Thymus (tissue), 11 donors: ENCODE data around the gene WDR17. TPM values are rescaled to one million over a fixed set of nuclear protein-coding genes. Genes with fewer than 3 reads are reported as not detected.
"Not testable (repeated sequence)": the region's sequence is repeated elsewhere in the genome, so short reads cannot be mapped to it uniquely, and the experiment has no call there.

Experiments used
- DNase-seq, 9 donors: peaks; one replicate each; pipeline ENCODE4 v3.0.0-alpha.2; 2013; ENCODE audit warnings: low spot score in 9 of 9, low read depth in 6 of 9, missing footprints in 1 of 9
- H3K27ac ChIP-seq, 2 donors: one replicate each; pipeline ENCODE4 v1.5.1; 2013; ENCODE audit warnings: control low read depth in 1 of 2, low read depth in 1 of 2, low read length in 1 of 2, mild to moderate bottlenecking in 1 of 2, moderate library complexity in 1 of 2
- H3K27me3 ChIP-seq, 2 donors: one replicate each; pipeline ENCODE4 v1.5.1; 2013; ENCODE audit warnings: low read length in 1 of 2; ENCODE audit not compliant: control insufficient read depth in 2 of 2, insufficient read depth in 1 of 2
- H3K36me3 ChIP-seq, 2 donors: one replicate each; pipeline ENCODE4 v1.5.1; 2013; ENCODE audit warnings: low read length in 1 of 2, mild to moderate bottlenecking in 1 of 2, moderate library complexity in 1 of 2; ENCODE audit not compliant: control insufficient read depth in 2 of 2, insufficient read depth in 2 of 2
- H3K4me1 ChIP-seq, 2 donors: one replicate each; pipeline ENCODE4 v1.5.1; 2013; ENCODE audit warnings: low read length in 2 of 2; ENCODE audit not compliant: control insufficient read depth in 2 of 2, insufficient read depth in 2 of 2
- H3K4me3 ChIP-seq, 2 donors: one replicate each; pipeline ENCODE4 v1.5.1; 2013; ENCODE audit warnings: low read length in 2 of 2, control low read depth in 1 of 2, mild to moderate bottlenecking in 1 of 2
- H3K9me3 ChIP-seq, 2 donors: one replicate each; pipeline ENCODE4 v1.5.1; 2013; ENCODE audit warnings: low read length in 1 of 2, mild to moderate bottlenecking in 1 of 2; ENCODE audit not compliant: control insufficient read depth in 2 of 2, insufficient read depth in 1 of 2
- WGBS: extraction: QIAGEN DNeasy Blood & Tissue Kit; methylation state at CpG from one replicate; pipeline ENCODE4 v1.1.7; 2013; 5-methylcytosine and 5-hydroxymethylcytosine counted together
- polyA plus RNA-seq: library from polyadenylated mRNA; stranded (reverse); fragments of 200-250 nt; gene quantifications from one replicate; pipeline ENCODE4 v1.2.3, GENCODE V29; 2013
- total RNA-seq: library from RNA; stranded (reverse); fragments of 120-200 nt; gene quantifications from one replicate; pipeline ENCODE4 v1.2.4, GENCODE V29; 2013
- donor health status: healthy.

The WDR17 gene
- total and polyA plus RNA-seq, 2 donors = 0.23 to 0.52 TPM

- Histone ChIP-seq H3K4me3 (no peak overlapping the region), H3K27ac (no peak overlapping the region), H3K27me3 (no peaks in the 10 kb centered on the region), H3K9me3 (peaks cover 0 to 4% of the 10 kb centered on the region in 2 donors), H3K4me1 (peaks cover 3 to 4% of the 10 kb centered on the region in 2 donors), H3K36me3 (no peaks in the 10 kb centered on the region)
- DNase-seq = no peak
- 81% methylated on average over 3 of the region's 3 CpGs for WGBS
Measured at GRCh38 chr4:176193938-176194337, 128.3 kb downstream of the WDR17 start.

GRCh38 chr4:176195184-176195978 lies 129.7 kb downstream of the WDR17 start, which contains the start of gene SPATA4:
TSS of gene SPATA4 (minus strand) at chr4:176195585. CDS start at chr4:176195562, 23 bp downstream.
- H3K4me1 ChIP-seq = peaks cover 3 to 4% of the 10 kb centered on the region in 2 donors
- no peak within 1 kb of the TSS for H3K27ac ChIP-seq
- H3K9me3 ChIP-seq = peaks cover 0 to 4% of the 10 kb centered on the region in 2 donors
- no peaks in the 10 kb centered on the region for H3K27me3 ChIP-seq
- under 1% methylated on average over 45 of the region's 45 CpGs for WGBS
- peak within 1 kb of the TSS; percentile 44 to 54 for H3K4me3 ChIP-seq
- peak; percentile 69 to 93 (median 83) for DNase-seq
- H3K36me3 ChIP-seq = no peaks in the 10 kb centered on the region

- Histone ChIP-seq H3K4me1 (peaks cover 3 to 4% of the 10 kb centered on the region in 2 donors), H3K4me3 (no peak overlapping the region), H3K27ac (no peak overlapping the region), H3K36me3 (no peaks in the 10 kb centered on the region), H3K27me3 (no peaks in the 10 kb centered on the region), H3K9me3 (peaks cover 0 to 4% of the 10 kb centered on the region in 2 donors)
- 94% methylated on average over 8 of the region's 8 CpGs for WGBS
- no peak for DNase-seq
Measured at GRCh38 chr4:176198316-176198903, 132.8 kb downstream of the WDR17 start.

GRCh38 chr4:176205299-176205698 lies 139.7 kb downstream of the WDR17 start:
- no peak for DNase-seq
- 75% methylated on average over 4 of the region's 4 CpGs for WGBS
- Histone ChIP-seq H3K4me3 (no peak overlapping the region), H3K36me3 (no peaks in the 10 kb centered on the region), H3K27me3 (no peaks in the 10 kb centered on the region), H3K4me1 (no peaks in the 10 kb centered on the region), H3K9me3 (no peaks in the 10 kb centered on the region), H3K27ac (no peak overlapping the region)

GRCh38 chr4:176207839-176208238 lies 142.2 kb downstream of the WDR17 start:
- Histone ChIP-seq H3K27me3 (no peaks in the 10 kb centered on the region), H3K27ac (no peak overlapping the region), H3K9me3 (no peaks in the 10 kb centered on the region), H3K36me3 (no peaks in the 10 kb centered on the region), H3K4me1 (no peaks in the 10 kb centered on the region), H3K4me3 (no peak overlapping the region)
- WGBS = 98% methylated on average over 5 of the region's 5 CpGs
- DNase-seq = no peak

GRCh38 chr4:176209535-176209934 lies 143.9 kb downstream of the WDR17 start:
- Histone ChIP-seq H3K9me3 (no peaks in the 10 kb centered on the region), H3K4me3 (no peak overlapping the region), H3K36me3 (no peaks in the 10 kb centered on the region), H3K27me3 (no peaks in the 10 kb centered on the region), H3K27ac (no peak overlapping the region), H3K4me1 (no peaks in the 10 kb centered on the region)
- DNase-seq = no peak
- 96% methylated on average over 4 of the region's 4 CpGs for WGBS

- no peak for DNase-seq
- H3K4me1 ChIP-seq = no peaks in the 10 kb centered on the region
- WGBS = 91% methylated on average over 3 of the region's 3 CpGs
- H3K27me3 ChIP-seq = no peaks in the 10 kb centered on the region
- H3K27ac ChIP-seq = no peak overlapping the region
- no peaks in the 10 kb centered on the region for H3K36me3 ChIP-seq
- no peaks in the 10 kb centered on the region for H3K9me3 ChIP-seq
- H3K4me3 ChIP-seq = no peak overlapping the region
Measured at GRCh38 chr4:176210101-176210500, 144.5 kb downstream of the WDR17 start.

GRCh38 chr4:176210579-176211296 lies 145.1 kb downstream of the WDR17 start:
- Histone ChIP-seq H3K4me1 (no peaks in the 10 kb centered on the region), H3K4me3 (no peak overlapping the region), H3K9me3 (no peaks in the 10 kb centered on the region), H3K36me3 (no peaks in the 10 kb centered on the region), H3K27me3 (no peaks in the 10 kb centered on the region), H3K27ac (no peak overlapping the region)
- 90% methylated on average over 7 of the region's 7 CpGs for WGBS
- DNase-seq = no peak

- H3K4me1 ChIP-seq, H3K27ac ChIP-seq, H3K36me3 ChIP-seq, H3K4me3 ChIP-seq, H3K27me3 ChIP-seq, H3K9me3 ChIP-seq, DNase-seq: not testable (repeated sequence)
- WGBS = 71% methylated on average over 3 of the region's 3 CpGs
Measured at GRCh38 chr4:176212351-176212750, 146.7 kb downstream of the WDR17 start.
